ENCODE measurements around the gene VPS29. TPM values are rescaled to one million over a fixed set of nuclear protein-coding genes. Genes with fewer than 3 reads are reported as not detected.

VPS29 gene
- total RNA-seq, 4 donors from 2014 or later, result 72.2 to 96.1 (median 83.1) TPM

DNA sequence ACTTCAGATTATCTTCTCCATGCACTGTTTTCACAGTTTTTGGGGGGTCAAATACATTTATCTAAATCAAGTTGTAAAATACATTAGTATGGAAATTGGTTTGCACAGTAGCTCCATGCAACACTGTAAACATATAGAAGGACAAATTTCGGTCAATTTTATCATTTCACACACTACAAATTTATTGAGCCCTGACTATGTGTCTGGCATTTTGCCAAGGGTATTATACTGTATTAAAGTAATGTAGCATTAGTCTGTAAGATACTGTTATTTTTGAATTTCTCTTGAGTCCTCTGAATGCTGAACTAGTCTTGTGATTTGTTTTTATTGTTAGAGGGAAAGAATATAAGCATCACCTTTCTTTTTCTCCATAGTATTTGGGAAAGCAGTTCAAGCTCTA is 1.5 kb upstream of the VPS29 start:
- H3K4me3 ChIP-seq, result no peak overlapping the region
- H3K36me3 ChIP-seq, result no peaks in the 10 kb centered on the region
- no peaks in the 10 kb centered on the region for H3K9me3 ChIP-seq
- TF ChIP-seq, protein P1, sequence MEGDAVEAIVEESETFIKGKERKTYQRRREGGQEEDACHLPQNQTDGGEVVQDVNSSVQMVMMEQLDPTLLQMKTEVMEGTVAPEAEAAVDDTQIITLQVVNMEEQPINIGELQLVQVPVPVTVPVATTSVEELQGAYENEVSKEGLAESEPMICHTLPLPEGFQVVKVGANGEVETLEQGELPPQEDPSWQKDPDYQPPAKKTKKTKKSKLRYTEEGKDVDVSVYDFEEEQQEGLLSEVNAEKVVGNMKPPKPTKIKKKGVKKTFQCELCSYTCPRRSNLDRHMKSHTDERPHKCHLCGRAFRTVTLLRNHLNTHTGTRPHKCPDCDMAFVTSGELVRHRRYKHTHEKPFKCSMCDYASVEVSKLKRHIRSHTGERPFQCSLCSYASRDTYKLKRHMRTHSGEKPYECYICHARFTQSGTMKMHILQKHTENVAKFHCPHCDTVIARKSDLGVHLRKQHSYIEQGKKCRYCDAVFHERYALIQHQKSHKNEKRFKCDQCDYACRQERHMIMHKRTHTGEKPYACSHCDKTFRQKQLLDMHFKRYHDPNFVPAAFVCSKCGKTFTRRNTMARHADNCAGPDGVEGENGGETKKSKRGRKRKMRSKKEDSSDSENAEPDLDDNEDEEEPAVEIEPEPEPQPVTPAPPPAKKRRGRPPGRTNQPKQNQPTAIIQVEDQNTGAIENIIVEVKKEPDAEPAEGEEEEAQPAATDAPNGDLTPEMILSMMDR (IDR thresholded peaks at IDR 0.05), result no peak
- TF ChIP-seq EP300 (IDR thresholded peaks at IDR 0.05) (no peak), POLR2A (IDR thresholded peaks at IDR 0.05) (no peak), POLR2AphosphoS5 (IDR thresholded peaks at IDR 0.05) (no peak)
- no peak for DNase-seq (ENCODE audit: low spot score in 2 of 2)
- no peaks in the 10 kb centered on the region for H3K27me3 ChIP-seq
- 82% methylated on average over 1 of the region's 1 CpG for WGBS
- no peak overlapping the region for H3K27ac ChIP-seq
- H3K4me1 ChIP-seq, result peaks cover 29% of the 10 kb centered on the region

DNA sequence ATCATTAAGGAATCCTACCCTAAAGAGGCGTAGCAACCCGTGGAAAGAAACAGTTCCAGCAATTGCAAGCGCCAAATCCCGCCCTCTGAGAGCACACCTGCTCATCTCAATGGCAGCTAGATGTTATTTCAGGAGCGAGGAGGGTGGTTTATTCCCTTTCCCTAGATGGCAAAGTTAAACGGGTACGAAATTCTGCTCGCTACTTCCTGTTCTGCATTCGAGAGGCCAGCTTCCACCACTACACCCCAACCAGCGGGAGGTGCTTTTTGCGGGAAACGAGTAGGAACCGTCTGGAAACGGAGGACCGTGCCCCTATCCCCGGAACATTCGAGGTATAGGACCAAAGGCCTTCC is 536 bp downstream of the VPS29 start:
- DNase-seq (ENCODE audit: low spot score in 2 of 2), result no peak
- Histone ChIP-seq H3K4me1 (peaks cover 34% of the 10 kb centered on the region), H3K27me3 (no peaks in the 10 kb centered on the region), H3K9me3 (no peaks in the 10 kb centered on the region), H3K27ac (peak overlapping the region; percentile 94), H3K4me3 (peak overlapping the region; percentile 73), H3K36me3 (no peaks in the 10 kb centered on the region)
- TF ChIP-seq POLR2A (IDR thresholded peaks at IDR 0.05) (no peak), EP300 (IDR thresholded peaks at IDR 0.05) (no peak), POLR2AphosphoS5 (IDR thresholded peaks at IDR 0.05) (no peak)
- TF ChIP-seq, protein P1 (IDR thresholded peaks at IDR 0.05), result no peak
- under 1% methylated on average over 17 of the region's 17 CpGs for WGBS

DNA sequence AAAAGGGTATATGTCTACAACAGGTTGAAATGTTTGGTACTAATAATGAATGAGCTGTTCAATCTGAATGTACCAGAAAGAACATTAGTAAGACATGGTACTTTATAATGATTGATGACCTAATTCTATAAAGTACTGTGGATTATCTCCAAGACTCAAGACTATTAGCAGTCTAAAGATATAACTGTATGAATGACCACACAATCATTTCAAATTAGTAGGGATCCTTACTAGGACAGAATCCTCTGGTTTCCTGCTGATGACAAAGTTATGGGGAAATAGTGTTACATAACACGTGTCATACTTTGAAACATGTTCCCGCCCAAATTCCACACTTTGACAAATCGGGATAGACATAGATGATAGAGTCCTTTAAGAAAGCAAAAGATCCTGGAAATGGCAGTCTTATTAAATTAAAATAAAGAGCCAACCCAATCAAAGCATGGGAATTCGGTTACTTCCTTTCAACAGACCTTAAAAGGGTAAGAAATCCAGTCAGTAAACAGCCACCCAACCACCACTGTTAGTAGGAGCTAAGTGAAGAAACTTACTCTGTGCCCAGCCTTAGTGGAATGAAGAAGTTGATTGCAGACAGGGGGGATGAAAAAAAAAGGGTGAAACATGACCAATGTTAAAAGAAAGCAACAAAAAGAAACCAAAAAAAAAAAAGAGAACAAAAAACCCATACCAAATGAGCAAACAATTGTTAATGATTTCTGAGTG is 2.8 kb downstream of the VPS29 start:
- no peak overlapping the region for H3K27ac ChIP-seq
- WGBS, result 41% methylated on average over 4 of the region's 4 CpGs

DNA sequence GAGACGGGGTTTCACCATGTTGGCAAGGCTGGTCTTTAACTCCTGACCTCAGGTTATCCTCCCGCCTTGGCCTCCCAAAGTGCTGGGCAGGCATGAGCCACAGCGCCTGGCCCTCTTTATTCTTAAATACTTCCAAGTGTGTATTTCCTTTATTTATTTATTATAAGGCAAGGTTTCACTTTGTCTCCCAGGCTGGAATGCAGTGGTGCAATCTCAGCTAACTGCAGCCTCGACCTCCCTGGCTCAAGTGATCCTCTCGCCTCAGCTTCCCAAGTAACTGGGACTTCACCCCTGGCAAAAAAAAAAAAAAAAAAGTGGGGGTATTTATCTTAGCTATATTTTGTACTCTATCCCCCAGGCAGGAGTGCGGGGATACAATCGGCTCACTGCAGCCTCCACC is 26.5 kb downstream of the VPS29 start:
- Histone ChIP-seq H3K27me3 (no peaks in the 10 kb centered on the region), H3K4me3 (no peak overlapping the region), H3K4me1 (no peaks in the 10 kb centered on the region), H3K36me3 (no peaks in the 10 kb centered on the region), H3K27ac (no peak overlapping the region), H3K9me3 (no peaks in the 10 kb centered on the region)
- DNase-seq (ENCODE audit: low spot score in 2 of 2), result no peak
- TF ChIP-seq POLR2AphosphoS5 (IDR thresholded peaks at IDR 0.05) (no peak), EP300 (IDR thresholded peaks at IDR 0.05) (no peak), POLR2A (IDR thresholded peaks at IDR 0.05) (no peak)
- TF ChIP-seq, protein P1 (IDR thresholded peaks at IDR 0.05), result no peak
- WGBS, result 99% methylated on average over 7 of the region's 7 CpGs

More for the DNA sequence above, 2.8 kb downstream of the VPS29 start:
- DNase-seq (ENCODE audit: low spot score in 2 of 2), result no peak
- Histone ChIP-seq H3K4me1 (peaks cover 34% of the 10 kb centered on the region), H3K36me3 (peaks cover 20% of the 10 kb centered on the region), H3K9me3 (no peaks in the 10 kb centered on the region), H3K4me3 (no peak overlapping the region), H3K27me3 (no peaks in the 10 kb centered on the region)
- TF ChIP-seq EP300 (IDR thresholded peaks at IDR 0.05) (no peak), POLR2AphosphoS5 (IDR thresholded peaks at IDR 0.05) (no peak), POLR2A (IDR thresholded peaks at IDR 0.05) (no peak)
- TF ChIP-seq, protein P1 (IDR thresholded peaks at IDR 0.05), result no peak

DNA sequence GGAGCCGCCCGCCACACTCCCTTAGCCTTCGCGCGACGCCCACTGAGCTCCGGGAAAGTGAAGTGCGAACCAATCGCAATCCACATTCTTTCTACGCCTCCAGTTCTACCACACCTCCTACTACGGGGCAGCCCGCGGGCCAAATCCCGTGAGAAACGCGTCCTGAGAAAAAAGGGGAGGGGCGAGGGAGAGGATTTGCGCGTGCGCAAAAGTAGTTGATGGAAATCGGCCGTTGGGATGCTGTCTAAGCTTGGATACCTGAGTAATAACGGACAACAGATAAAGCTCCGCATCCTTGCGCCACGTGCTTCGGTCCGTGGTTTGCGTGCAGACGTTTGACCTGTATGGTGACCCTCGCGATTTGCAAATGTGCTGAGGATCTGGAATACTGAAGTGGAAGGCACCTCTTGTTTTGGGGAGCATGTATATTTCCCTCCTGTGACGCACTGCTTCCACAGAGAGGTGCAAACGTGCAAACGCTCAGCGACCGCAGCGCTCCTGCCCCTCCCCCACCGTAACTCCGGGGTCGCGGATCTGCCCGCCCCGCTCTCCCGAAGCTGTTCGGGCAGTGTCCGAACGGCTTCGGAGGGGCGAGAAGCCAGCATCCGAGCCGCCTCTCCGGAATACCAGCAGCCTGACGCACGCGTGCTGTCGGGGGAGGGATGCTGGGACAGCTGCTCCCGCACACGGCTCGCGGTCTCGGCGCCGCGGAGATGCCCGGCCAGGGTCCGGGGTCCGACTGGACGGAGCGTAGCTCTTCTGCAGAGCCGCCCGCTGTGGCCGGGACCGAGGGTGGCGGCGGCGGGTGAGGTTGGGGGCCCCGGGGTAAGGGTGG is 33.5 kb downstream of the VPS29 start, which contains the start of the genes FAM216A and GPN3:
Gene FAM216A, plus strand, starts transcription at position 632 of the 835 bp plus-strand sequence. Its CDS starts 31 bp downstream, at position 663.
Gene GPN3, minus strand, starts transcription at position 44 of the 835 bp plus-strand sequence. CDS start 54 bp downstream, outside the sequence.
- 3% methylated on average over 12 of the region's 78 CpGs for WGBS
- Histone ChIP-seq H3K27ac (peak within 1 kb of the TSS; percentile 91), H3K9me3 (no peaks in the 10 kb centered on the region), H3K4me1 (peaks cover 31% of the 10 kb centered on the region), H3K27me3 (no peaks in the 10 kb centered on the region), H3K4me3 (peak within 1 kb of the TSS; percentile 81), H3K36me3 (peaks cover 14% of the 10 kb centered on the region)
- DNase-seq (ENCODE audit: low spot score in 2 of 2), result peak; percentile 97
- TF ChIP-seq POLR2A (IDR thresholded peaks at IDR 0.05) (peak in 1 of 2 donors; percentile 26), POLR2AphosphoS5 (IDR thresholded peaks at IDR 0.05) (peak; percentile 20 to 89 (median 83)), EP300 (IDR thresholded peaks at IDR 0.05) (peak; percentile 33)
- TF ChIP-seq, protein P1 (IDR thresholded peaks at IDR 0.05), result no peak

Data from suprapubic skin (tissue), 4 donors.